Adipocyte (in vitro differentiated cells): ENCODE results near the gene TMEM121B.

Experiments used
- DNase-seq: peaks from one replicate; pipeline ENCODE4 v3.0.0-alpha.2; 2015; ENCODE audit warnings: low read depth
- H3K27me3 ChIP-seq: replicated peaks from 2 replicates; pipeline ENCODE4 v1.7.0; 2013; ENCODE audit warnings: mild to moderate bottlenecking, low read length, moderate library complexity; ENCODE audit not compliant: control insufficient read depth, insufficient read depth
- H3K36me3 ChIP-seq: 2 replicates; pipeline ENCODE4 v1.7.0; 2013; ENCODE audit warnings: low read length, mild to moderate bottlenecking, moderate library complexity; ENCODE audit not compliant: control insufficient read depth, insufficient read depth, severe bottlenecking
- H3K4me1 ChIP-seq: 2 replicates; pipeline ENCODE4 v1.7.0; 2013; ENCODE audit warnings: mild to moderate bottlenecking, low read length, moderate library complexity; ENCODE audit not compliant: control insufficient read depth, insufficient read depth
- H3K4me3 ChIP-seq: 2 replicates; pipeline ENCODE4 v1.7.0; 2013; ENCODE audit warnings: mild to moderate bottlenecking, low read length, moderate library complexity
- H3K9ac ChIP-seq: 2 replicates; pipeline ENCODE4 v1.7.0; 2013; ENCODE audit warnings: mild to moderate bottlenecking, low read length, moderate library complexity
- H3K9me3 ChIP-seq: 2 replicates; pipeline ENCODE4 v1.7.0; 2013; ENCODE audit warnings: mild to moderate bottlenecking, low read length, moderate library complexity; ENCODE audit not compliant: control insufficient read depth

Gene TMEM121B

DNA sequence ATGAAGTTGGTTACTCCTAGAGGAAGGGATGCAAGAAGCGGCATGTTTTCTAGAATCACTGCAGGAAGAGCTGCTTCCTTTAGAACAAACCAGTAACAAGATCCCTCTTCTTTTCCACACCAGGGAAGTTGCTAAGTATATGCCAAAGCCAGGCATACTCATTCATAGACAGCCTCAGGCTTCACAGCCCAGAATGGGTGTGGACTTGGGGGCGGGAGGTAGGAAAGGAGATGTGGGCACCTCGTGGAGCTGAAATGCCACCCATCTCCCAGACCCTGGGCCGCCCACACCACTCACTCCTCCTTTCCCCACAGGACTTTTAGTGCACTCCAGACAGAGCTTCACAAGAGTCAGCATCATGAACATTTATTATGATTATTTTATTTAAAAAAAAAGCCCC is 16.0 kb upstream of the TMEM121B start:
- DNase-seq, result no peak

DNA sequence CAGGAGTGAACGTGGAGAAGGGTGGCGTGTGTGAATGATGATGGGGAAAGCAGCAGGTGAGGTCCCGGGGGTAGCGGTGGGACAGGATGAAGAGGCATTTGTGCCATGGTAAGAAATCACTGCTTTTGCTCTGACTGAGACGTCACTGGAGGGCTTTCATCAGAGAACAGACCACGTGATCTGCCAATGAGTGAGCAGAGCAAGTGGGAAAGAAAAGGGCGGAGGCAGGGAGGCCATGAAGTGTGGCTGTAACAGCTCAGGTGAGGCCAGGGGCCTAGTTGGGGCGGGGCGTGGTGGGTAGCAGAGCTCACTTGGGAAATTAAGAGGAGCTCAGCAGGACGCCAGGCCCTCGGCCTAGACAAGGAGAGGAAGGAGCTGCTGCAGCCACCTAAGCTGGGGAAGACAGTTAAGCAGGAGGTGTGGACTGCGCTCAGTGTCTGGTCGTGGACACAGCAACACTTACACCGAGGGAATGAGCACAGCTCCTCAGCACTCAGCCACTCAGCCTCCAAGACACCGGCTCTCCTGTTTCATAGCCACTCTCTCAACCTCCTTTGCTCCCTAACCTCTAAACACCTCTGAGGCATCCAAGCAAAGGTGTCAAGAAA is 14.1 kb upstream of the TMEM121B start:
- H3K36me3 ChIP-seq, result peaks cover 14% of the 10 kb centered on the region
- no peak overlapping the region for H3K4me3 ChIP-seq
- DNase-seq, result no peak
- H3K27me3 ChIP-seq, result no peaks in the 10 kb centered on the region
- no peak overlapping the region for H3K9ac ChIP-seq
- no peaks in the 10 kb centered on the region for H3K4me1 ChIP-seq
- H3K9me3 ChIP-seq, result no peaks in the 10 kb centered on the region

More for the DNA sequence above, 16.0 kb upstream of the TMEM121B start:
- peaks cover 33% of the 10 kb centered on the region for H3K36me3 ChIP-seq
- no peaks in the 10 kb centered on the region for H3K9me3 ChIP-seq
- no peak overlapping the region for H3K4me3 ChIP-seq
- H3K9ac ChIP-seq, result no peak overlapping the region
- H3K27me3 ChIP-seq, result no peaks in the 10 kb centered on the region
- H3K4me1 ChIP-seq, result no peaks in the 10 kb centered on the region

DNA sequence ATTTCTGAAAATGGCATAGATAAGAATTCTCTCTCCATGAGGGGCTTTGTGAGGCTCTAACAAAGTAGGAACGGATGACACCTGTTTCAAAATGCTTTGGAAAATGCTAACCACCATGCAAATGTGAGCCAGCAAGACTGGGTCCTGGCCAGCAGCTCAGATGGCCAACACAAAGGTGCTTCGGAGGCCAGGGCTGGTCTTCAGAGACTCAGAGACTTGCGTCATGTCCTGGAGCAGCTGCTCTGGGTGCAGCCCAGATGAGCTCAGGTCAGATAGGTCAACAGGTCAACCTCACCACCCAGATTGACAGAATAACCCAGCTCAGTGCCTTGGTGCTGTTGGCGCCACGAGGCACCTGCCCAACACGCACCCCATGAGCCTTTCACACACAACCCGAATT is 12.0 kb upstream of the TMEM121B start:
- no peaks in the 10 kb centered on the region for H3K9me3 ChIP-seq
- no peak overlapping the region for H3K9ac ChIP-seq
- H3K36me3 ChIP-seq, result peaks cover 6% of the 10 kb centered on the region
- no peak for DNase-seq
- H3K4me3 ChIP-seq, result no peak overlapping the region
- no peaks in the 10 kb centered on the region for H3K4me1 ChIP-seq
- no peaks in the 10 kb centered on the region for H3K27me3 ChIP-seq

DNA sequence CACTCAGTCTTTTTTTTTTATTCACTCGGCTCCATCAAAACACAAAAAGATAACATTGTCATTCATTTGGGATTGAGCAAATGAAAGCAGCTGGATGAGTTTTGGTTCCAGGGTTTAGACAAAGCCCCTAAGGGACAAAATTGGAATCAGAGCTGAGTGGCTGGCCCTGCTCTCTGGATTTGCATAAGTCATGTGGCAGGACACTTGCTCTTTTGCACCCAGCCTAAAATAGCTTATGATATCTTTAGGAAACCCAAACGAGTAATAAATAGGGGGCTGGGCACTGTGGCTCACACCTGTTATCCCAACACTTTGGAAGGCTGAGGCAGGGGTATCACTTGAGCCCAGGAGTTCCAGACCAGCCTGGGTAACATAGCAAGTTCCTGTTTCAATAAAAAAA is 11.0 kb upstream of the TMEM121B start:
- H3K4me1 ChIP-seq, result no peaks in the 10 kb centered on the region
- no peak overlapping the region for H3K4me3 ChIP-seq
- H3K36me3 ChIP-seq, result no peaks in the 10 kb centered on the region
- H3K9ac ChIP-seq, result no peak overlapping the region
- no peaks in the 10 kb centered on the region for H3K9me3 ChIP-seq
- H3K27me3 ChIP-seq, result no peaks in the 10 kb centered on the region
- no peak for DNase-seq

DNA sequence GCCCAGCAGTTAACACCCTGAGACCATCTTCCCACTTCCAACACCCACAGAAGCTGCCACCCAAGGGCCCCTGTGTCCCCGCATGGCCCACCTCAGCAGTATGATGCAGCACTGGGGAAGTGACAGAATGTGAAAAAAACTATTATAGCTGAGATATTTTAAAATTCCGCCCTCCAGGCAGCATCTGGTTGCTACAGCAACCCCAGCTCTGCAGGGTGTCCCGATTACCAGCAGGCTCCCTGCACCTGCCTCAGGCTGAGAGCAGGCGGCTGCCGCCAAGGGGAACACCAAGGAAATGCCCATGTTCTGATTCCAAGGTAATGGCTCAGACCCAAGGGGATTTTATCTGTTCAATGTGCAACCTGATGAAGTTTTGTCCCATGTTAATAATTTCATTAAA is 10.5 kb upstream of the TMEM121B start:
- Histone ChIP-seq H3K4me1 (no peaks in the 10 kb centered on the region), H3K27me3 (no peaks in the 10 kb centered on the region), H3K9ac (no peak overlapping the region), H3K4me3 (no peak overlapping the region), H3K9me3 (no peaks in the 10 kb centered on the region), H3K36me3 (no peaks in the 10 kb centered on the region)
- DNase-seq, result no peak

DNA sequence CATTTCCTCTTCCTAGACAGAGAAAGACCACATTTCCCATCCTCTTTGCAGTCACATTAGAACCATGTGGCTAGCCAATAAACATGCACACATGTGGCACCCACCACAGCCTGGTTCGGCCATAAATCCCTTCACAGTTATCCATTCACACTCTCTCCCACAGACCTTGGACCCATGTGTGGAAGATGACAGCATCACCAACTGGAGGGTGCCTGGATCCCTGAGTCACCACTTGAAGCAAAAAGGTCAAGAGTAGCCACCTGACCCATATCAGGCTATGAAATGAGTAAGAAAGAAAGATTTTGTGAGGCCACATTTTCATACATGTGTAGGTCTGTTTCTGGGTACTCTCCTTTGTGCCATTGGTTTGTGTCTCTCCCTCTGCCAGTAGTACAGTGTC is 9.0 kb upstream of the TMEM121B start:
- no peak overlapping the region for H3K4me3 ChIP-seq
- no peaks in the 10 kb centered on the region for H3K27me3 ChIP-seq
- H3K9me3 ChIP-seq, result no peaks in the 10 kb centered on the region
- H3K4me1 ChIP-seq, result no peaks in the 10 kb centered on the region
- H3K36me3 ChIP-seq, result no peaks in the 10 kb centered on the region
- H3K9ac ChIP-seq, result no peak overlapping the region
- DNase-seq, result no peak

DNA sequence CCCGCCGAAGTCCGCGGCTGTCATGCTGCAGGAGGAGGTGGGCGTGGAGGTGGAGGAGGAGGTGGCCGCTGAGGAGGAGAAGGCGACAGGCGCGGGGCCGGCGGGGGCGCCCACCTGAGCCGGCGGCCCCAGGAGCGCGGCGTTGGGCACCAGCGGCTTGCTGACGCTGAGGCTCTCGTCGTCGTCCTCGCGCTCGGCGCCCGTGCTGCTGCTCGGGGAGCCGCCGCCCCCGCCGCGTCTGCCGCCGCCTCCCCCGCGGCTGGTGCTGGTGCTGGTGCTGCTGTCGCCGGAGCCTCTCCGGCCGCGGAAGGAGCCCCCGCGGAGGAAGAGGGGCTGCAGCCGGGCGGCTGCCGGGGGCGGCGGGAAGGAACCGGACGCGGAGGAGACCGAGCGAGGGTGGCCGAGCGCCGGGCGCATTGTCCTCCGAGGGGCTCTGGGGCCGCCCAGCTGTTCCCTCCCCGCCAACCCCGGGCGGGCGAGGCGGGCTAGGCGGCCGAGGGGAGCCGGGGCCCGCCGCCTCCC is 388 bp downstream of the TMEM121B start:
- Histone ChIP-seq H3K4me3 (peak overlapping the region; percentile 56), H3K9me3 (no peaks in the 10 kb centered on the region), H3K27me3 (peaks cover 39% of the 10 kb centered on the region), H3K36me3 (no peaks in the 10 kb centered on the region), H3K4me1 (peaks cover 5% of the 10 kb centered on the region), H3K9ac (no peak overlapping the region)
- DNase-seq, result peak; percentile 34

DNA sequence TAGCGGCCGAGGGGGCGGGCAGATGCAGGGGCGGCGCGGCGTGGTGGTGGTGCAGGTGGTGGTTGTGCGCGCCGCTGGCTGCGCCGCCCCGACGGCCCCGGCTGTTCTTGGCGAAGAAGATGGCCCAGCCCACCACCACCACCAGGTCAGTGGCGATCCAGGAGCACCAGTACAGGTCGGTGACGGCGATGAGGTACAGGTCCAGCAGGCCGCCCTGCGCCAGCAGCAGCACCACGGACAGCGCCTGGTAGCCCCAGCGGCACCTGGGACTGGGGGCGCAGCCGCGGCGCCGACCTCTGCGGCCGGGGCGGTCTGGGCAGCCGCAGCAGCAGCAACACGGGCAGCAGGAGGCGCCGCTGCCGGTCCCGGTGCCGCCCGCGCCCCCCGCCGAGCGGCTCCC is 879 bp downstream of the TMEM121B start:
- Histone ChIP-seq H3K9me3 (no peaks in the 10 kb centered on the region), H3K36me3 (no peaks in the 10 kb centered on the region), H3K9ac (no peak overlapping the region), H3K4me1 (peaks cover 5% of the 10 kb centered on the region), H3K27me3 (peaks cover 39% of the 10 kb centered on the region), H3K4me3 (no peak overlapping the region)
- peak; percentile 62 for DNase-seq

DNA sequence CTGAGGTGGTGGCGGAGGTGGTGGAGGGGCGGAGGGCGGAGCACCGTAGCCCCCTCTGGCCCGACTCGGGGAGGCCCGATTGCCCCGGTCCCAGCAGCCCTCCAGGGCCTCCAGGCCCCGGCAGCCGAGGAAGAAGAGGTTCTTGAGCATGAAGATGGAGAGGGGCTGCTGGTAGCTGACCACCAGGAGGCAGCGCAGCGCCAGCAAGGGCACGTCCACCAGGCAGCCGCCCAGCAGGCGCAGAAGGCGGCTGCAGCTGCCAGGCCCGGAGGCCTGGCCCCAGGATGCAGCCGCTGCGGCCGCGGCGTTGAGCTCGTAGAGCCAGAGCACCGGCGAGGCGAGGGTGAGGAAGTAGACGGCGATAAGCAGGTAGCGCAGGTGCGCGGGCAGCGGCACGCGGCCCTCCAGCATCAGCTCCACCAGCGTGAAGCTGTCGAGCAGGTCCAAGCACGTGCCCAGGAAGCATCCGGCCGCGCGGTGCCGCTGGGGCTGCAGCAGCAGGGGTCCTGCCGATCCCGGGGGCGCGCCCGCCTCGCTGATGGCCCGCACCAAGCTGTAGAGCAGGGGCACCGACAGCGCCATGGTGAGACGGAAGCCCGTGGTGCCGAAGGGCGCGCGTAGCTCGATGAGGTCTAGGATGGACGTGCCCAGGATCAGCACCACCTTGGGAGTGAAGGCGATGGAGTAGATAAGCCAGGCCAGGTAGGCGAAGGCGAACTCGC is 1.5 kb downstream of the TMEM121B start:
- Histone ChIP-seq H3K4me3 (no peak overlapping the region), H3K27me3 (peaks cover 39% of the 10 kb centered on the region), H3K9ac (no peak overlapping the region), H3K36me3 (no peaks in the 10 kb centered on the region), H3K4me1 (peaks cover 5% of the 10 kb centered on the region), H3K9me3 (no peaks in the 10 kb centered on the region)
- DNase-seq, result no peak

DNA sequence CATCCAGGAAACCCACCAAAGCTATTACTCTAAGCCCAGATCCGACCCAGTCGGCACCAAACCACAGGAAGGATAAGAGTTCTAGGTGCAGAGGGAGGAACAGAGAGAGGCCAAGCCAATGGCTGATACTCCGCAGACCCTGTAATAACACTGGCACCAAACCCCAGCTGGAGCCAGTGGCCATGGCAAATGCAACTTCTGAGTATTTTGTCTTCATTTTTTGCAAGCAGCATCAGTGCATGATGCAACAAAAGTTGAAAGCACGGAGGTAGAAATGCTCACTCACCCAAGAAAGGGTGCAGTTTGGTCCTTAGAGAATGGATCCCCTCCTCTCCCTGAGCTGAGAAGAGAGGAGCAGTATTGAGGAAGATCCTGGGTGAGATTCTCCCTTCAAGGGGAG is 2.8 kb downstream of the TMEM121B start:
- H3K36me3 ChIP-seq, result no peaks in the 10 kb centered on the region
- H3K9me3 ChIP-seq, result no peaks in the 10 kb centered on the region
- no peak overlapping the region for H3K4me3 ChIP-seq
- no peak overlapping the region for H3K9ac ChIP-seq
- peaks cover 39% of the 10 kb centered on the region for H3K27me3 ChIP-seq
- H3K4me1 ChIP-seq, result peaks cover 5% of the 10 kb centered on the region
- DNase-seq, result no peak

DNA sequence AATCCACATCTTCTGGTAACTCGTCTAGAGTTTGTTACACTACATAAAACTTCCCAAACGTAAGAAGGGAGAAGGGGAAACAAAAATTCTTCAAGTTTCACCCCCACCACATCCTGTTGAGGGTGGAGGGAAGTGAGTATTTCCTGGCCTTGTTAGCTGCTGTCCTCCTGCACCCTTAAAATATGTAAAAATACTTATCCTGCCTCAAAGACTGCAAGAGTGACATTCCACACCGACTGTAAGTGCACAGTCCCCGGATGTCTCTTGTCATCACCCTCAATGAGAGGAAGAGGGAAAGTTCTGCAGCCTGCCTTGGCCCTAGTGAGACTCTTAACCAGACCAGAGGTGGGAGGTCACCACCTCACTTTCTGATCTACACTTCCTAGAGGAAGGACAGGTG is 3.3 kb downstream of the TMEM121B start:
- Histone ChIP-seq H3K4me3 (no peak overlapping the region), H3K4me1 (peaks cover 5% of the 10 kb centered on the region), H3K9ac (no peak overlapping the region), H3K9me3 (no peaks in the 10 kb centered on the region), H3K27me3 (peaks cover 39% of the 10 kb centered on the region), H3K36me3 (no peaks in the 10 kb centered on the region)
- no peak for DNase-seq
